Right atrium auricular region (tissue), 2 donors: ENCODE results near the gene CNGB1. TPM values are rescaled to one million over a fixed set of nuclear protein-coding genes. Genes with fewer than 3 reads are reported as not detected.

Experiments used
- DNase-seq: peaks from one replicate; pipeline ENCODE4 v3.0.0-alpha.2; 2019; ENCODE audit warnings: low spot score
- H3K27ac ChIP-seq, 2 donors: fragments of 200-600 bp; sonication (generic); 1 replicate in 1 of 2; 2 replicates in 1 of 2; pipeline ENCODE4 v1.5.1; 2016 to 2019
- H3K27me3 ChIP-seq, 2 donors: fragments of 200-600 bp; sonication (generic); one replicate each; pipeline versions ENCODE4 v1.5.1 to v1.6.0; 2017 to 2019
- H3K36me3 ChIP-seq: fragments of 200-600 bp; sonication (generic); one replicate; pipeline ENCODE4 v1.5.1; 2016
- H3K4me1 ChIP-seq, 2 donors: fragments of 200-600 bp; sonication (generic); one replicate each; pipeline versions ENCODE4 v1.5.1 to v1.6.0; 2017 to 2019
- H3K4me3 ChIP-seq, 2 donors: fragments of 200-600 bp; sonication (generic); 1 replicate in 1 of 2; 2 replicates in 1 of 2; pipeline ENCODE4 v1.5.1; 2017 to 2019; ENCODE audit warnings: mild to moderate bottlenecking in 1 of 2, moderate library complexity in 1 of 2
- H3K9me3 ChIP-seq, 2 donors: fragments of 200-600 bp; sonication (generic); one replicate each; pipeline ENCODE4 v1.5.1; 2019
- total RNA-seq, 2 donors: library from RNA; depleted of rRNA; stranded (reverse); fragments of >200 nt; gene quantifications; one replicate each; pipeline ENCODE4 v1.1.0, GENCODE V29; 2016
- TF ChIP-seq, protein P1 (sequence below), 2 donors: fragments of 200-600 bp; sonication (generic); IDR thresholded peaks; one replicate each; pipeline ENCODE4 v1.5.1; 2019; ENCODE audit warnings: antibody characterized with exemption in 2 of 2

Gene CNGB1
- total RNA-seq, 2 donors from 2014 or later = not detected

DNA sequence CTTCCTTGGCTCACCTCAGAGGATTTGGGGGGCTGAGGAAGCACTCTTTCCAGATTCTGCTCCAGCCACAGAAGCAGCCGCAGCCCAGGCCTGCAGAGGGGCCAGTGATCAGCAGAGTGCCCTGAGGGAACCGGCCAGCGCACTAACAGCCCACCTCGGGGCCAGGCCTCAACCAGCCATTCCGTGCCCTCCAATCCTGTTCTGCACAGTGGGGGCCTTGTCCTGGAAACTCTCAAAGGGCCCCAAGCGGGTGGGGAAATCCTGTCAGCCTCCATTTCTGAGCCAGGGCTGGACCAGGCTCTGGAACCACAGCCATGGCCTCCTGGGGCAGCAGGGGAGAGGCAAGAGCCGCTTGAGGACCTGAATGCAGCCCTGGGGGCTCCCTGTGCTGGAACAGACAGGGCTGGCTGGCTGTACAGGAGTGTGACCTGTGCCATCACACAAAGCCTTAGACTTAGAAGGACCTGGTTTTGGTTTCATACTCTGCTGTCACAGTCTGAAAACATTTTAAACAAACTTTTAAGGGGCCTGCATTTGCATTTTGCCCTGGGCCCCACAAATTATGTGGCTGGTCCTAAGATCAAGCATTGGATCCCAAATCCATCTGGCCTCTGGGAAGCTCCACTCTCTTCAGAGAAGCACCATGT lies 10.0 kb downstream of the CNGB1 start:
- H3K27me3 ChIP-seq = no peaks in the 10 kb centered on the region
- TF ChIP-seq, protein P1, sequence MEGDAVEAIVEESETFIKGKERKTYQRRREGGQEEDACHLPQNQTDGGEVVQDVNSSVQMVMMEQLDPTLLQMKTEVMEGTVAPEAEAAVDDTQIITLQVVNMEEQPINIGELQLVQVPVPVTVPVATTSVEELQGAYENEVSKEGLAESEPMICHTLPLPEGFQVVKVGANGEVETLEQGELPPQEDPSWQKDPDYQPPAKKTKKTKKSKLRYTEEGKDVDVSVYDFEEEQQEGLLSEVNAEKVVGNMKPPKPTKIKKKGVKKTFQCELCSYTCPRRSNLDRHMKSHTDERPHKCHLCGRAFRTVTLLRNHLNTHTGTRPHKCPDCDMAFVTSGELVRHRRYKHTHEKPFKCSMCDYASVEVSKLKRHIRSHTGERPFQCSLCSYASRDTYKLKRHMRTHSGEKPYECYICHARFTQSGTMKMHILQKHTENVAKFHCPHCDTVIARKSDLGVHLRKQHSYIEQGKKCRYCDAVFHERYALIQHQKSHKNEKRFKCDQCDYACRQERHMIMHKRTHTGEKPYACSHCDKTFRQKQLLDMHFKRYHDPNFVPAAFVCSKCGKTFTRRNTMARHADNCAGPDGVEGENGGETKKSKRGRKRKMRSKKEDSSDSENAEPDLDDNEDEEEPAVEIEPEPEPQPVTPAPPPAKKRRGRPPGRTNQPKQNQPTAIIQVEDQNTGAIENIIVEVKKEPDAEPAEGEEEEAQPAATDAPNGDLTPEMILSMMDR (IDR thresholded peaks at IDR 0.05) = no peak
- no peaks in the 10 kb centered on the region for H3K9me3 ChIP-seq
- no peaks in the 10 kb centered on the region for H3K36me3 ChIP-seq
- no peak for DNase-seq
- no peaks in the 10 kb centered on the region for H3K4me1 ChIP-seq
- H3K4me3 ChIP-seq = no peak overlapping the region
- H3K27ac ChIP-seq = no peak overlapping the region

DNA sequence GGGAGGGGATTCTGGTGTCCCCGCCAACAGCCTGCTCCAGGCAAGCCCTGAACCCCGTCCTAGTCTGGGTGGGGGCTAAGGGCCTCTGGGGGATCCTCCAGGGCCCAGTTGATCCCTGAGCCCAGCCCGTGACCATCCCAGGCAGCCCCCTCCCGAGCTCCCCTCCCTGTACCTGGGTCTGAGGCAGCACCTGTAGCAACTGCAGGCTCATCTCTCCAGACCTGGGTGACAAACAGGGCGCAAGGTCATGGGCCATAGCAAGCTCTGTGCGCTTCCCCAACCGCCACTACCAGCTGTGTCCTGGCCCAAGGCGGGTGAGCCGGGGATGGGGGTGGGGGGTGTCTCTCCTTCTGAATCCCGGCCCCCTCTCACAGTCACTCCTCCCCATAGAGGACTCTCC lies 10.6 kb downstream of the CNGB1 start:
- TF ChIP-seq, protein P1 (IDR thresholded peaks at IDR 0.05) = no peak
- Histone ChIP-seq H3K4me3 (no peak overlapping the region), H3K27ac (no peak overlapping the region), H3K9me3 (no peaks in the 10 kb centered on the region), H3K4me1 (no peaks in the 10 kb centered on the region), H3K36me3 (no peaks in the 10 kb centered on the region), H3K27me3 (no peaks in the 10 kb centered on the region)
- DNase-seq = no peak

DNA sequence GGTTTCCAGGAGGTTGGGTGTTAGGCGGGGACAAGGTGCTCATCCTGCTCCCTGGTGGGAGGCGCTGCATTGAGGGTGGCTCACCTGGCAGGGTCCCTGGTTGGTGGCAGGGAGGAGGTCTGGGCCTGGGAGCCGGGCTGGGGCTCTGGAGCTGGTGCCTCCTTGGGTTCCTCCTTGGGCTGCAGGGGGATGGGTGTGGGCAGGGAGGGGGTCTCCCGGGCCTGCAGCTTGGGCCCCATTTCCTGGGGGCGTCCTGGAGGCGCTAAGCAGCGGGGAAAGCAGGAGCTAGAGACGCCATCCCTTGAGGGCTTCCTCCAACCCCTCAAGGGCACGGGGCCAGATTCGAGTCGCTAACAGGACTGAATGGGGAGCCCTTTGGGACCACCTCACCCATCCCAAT lies 11.1 kb downstream of the CNGB1 start:
- TF ChIP-seq, protein P1 (IDR thresholded peaks at IDR 0.05) = no peak
- no peak overlapping the region for H3K4me3 ChIP-seq
- no peaks in the 10 kb centered on the region for H3K4me1 ChIP-seq
- H3K27me3 ChIP-seq = no peaks in the 10 kb centered on the region
- no peak for DNase-seq
- no peak overlapping the region for H3K27ac ChIP-seq
- no peaks in the 10 kb centered on the region for H3K36me3 ChIP-seq
- no peaks in the 10 kb centered on the region for H3K9me3 ChIP-seq

DNA sequence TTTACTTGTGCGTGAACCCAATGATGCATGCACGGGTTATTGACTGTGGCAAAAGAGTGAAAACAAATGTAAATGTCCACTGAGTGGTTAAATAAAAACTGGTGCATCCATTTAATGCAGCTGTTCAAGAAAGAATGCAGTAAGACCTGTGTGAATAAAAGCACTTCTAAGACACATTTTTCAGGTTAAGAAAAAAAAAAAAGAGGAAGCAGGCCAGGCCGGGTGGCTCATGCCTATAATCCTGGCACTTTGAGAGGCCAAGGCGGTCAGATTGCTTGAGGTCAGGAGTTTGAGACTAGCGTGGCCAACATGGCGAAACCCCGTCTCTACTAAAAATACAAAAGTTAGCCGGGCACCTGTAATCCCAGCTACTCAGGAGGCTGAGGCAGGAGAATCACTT lies 11.8 kb downstream of the CNGB1 start:
- no peaks in the 10 kb centered on the region for H3K36me3 ChIP-seq
- no peaks in the 10 kb centered on the region for H3K4me1 ChIP-seq
- TF ChIP-seq, protein P1 (IDR thresholded peaks at IDR 0.05) = no peak
- no peaks in the 10 kb centered on the region for H3K27me3 ChIP-seq
- DNase-seq = no peak
- H3K9me3 ChIP-seq = no peaks in the 10 kb centered on the region
- H3K4me3 ChIP-seq = no peak overlapping the region
- no peak overlapping the region for H3K27ac ChIP-seq

DNA sequence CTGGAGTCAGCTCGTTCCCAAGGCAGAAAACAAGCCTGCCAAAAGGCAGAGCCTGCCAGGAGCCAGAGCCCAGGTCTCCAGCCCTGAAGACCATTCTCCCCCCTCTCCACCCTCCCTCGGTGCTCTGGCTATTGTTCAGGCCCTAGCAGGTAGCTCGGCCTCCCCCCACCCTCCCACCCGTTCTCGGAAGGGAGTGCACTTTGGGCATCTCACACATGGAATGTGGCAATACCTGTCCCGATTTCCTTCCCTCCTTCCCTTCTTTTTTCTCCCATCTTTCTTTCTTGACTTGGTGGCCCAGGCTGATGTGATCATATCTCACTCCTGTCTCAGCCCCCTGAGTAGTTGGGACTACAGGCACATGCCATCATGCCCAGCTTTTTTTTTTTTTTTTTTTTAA lies 12.4 kb downstream of the CNGB1 start:
- Histone ChIP-seq H3K4me1 (no peaks in the 10 kb centered on the region), H3K36me3 (no peaks in the 10 kb centered on the region), H3K9me3 (no peaks in the 10 kb centered on the region), H3K27me3 (no peaks in the 10 kb centered on the region), H3K27ac (no peak overlapping the region), H3K4me3 (no peak overlapping the region)
- TF ChIP-seq, protein P1 (IDR thresholded peaks at IDR 0.05) = no peak
- DNase-seq = no peak
